Measurements from ENCODE around the gene AMT. TPM values are rescaled to one million over a fixed set of nuclear protein-coding genes. Genes with fewer than 3 reads are reported as not detected.
"Not testable (repeated sequence)": the region's sequence is repeated elsewhere in the genome, so short reads cannot be mapped to it uniquely, and the experiment has no call there.

The AMT gene
- total RNA-seq, 1 experiment from 2014 or later, result 66.6 TPM

- TF ChIP-seq, protein P1, sequence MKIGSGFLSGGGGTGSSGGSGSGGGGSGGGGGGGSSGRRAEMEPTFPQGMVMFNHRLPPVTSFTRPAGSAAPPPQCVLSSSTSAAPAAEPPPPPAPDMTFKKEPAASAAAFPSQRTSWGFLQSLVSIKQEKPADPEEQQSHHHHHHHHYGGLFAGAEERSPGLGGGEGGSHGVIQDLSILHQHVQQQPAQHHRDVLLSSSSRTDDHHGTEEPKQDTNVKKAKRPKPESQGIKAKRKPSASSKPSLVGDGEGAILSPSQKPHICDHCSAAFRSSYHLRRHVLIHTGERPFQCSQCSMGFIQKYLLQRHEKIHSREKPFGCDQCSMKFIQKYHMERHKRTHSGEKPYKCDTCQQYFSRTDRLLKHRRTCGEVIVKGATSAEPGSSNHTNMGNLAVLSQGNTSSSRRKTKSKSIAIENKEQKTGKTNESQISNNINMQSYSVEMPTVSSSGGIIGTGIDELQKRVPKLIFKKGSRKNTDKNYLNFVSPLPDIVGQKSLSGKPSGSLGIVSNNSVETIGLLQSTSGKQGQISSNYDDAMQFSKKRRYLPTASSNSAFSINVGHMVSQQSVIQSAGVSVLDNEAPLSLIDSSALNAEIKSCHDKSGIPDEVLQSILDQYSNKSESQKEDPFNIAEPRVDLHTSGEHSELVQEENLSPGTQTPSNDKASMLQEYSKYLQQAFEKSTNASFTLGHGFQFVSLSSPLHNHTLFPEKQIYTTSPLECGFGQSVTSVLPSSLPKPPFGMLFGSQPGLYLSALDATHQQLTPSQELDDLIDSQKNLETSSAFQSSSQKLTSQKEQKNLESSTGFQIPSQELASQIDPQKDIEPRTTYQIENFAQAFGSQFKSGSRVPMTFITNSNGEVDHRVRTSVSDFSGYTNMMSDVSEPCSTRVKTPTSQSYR (CRISPR knock-in tag; IDR thresholded peaks at IDR 0.05), result no peak
Measured at GRCh38 chr3:49410066-49410845, 12.0 kb downstream of the AMT start (continued).

DNA sequence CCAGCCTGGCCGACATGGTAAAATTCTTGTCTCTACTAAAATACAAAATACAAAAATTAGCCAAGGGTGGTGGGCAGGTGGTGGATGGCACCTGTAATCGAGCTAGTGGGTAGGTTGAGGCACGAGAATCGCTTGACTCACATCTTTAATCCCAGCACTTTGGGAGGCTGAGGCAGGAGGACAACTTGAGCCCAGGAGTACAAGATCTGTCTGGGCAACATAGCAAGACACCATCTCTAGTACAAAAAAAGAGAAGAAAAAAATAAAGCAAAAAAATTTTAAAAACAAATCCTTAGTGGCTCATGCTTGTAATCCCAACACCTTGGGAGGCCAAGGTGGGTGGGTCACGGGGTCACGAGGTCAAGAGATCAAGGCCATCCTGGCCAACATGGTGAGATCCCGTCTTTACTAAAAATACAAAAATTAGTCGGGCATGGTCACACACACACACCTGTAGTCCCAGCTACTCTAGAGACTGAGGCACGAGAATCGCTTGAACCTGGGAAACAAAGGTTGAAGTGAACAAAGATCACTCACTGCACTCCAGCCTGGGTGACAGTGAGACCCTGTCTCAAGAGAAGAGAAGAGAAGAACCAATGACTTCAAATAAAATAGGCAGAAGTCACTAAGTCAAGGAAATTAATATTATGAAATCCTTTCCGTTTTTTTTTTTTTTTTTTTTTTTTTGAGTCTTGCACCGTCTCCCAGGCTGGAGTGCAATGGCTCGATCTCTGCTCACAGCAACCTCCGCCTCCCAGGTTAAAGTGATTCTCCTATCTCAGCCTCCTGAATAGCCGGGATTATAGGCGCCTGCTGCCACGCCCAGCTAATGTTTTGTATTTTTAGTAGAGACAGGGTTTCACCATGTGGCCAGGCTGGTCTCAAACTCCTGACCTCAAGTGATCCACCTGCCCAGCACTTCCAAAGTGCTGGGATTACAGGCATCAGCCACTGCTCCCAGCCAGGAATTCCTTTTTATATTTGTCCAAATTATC, 15.4 kb downstream of the AMT start:
- peak overlapping the region; percentile 18; the same call in 1 of the 2 replicates for H3K27ac Mint-ChIP-seq
- ChIA-PET CTCF (no interaction called here), POLR2A (no interaction called here)
- TF ChIP-seq ZNF121 (CRISPR knock-in tag; IDR thresholded peaks at IDR 0.05), result peak; percentile 82; the same call in 1 of the 2 replicates
- TF ChIP-seq RORB (CRISPR knock-in tag; IDR thresholded peaks at IDR 0.05), result no peak
- peaks cover 16% of the 10 kb centered on the region; the same call in 1 of the 2 replicates for H3K36me3 Mint-ChIP-seq
- peaks cover 40% of the 10 kb centered on the region for H3K4me1 Mint-ChIP-seq
- no peaks in the 10 kb centered on the region for H3K9me3 Mint-ChIP-seq
- ATAC-seq (no peak), DNase-seq (ENCODE audit: low spot score) (no peak)
- H3K4me3 Mint-ChIP-seq, result no peak overlapping the region
- H3K27me3 Mint-ChIP-seq (ENCODE audit: low read depth), result no peaks in the 10 kb centered on the region

- peaks cover 40% of the 10 kb centered on the region for H3K4me1 Mint-ChIP-seq
- CTCF ChIA-PET, result interaction anchor here (1.2 kb wide), 1 partner anchor 134 kb away, joined by 5 read pairs; no protein-coding TSS in a partner anchor
- H3K27me3 Mint-ChIP-seq (ENCODE audit: low read depth); ATAC-seq; H3K9me3 Mint-ChIP-seq; DNase-seq (ENCODE audit: low spot score); H3K4me3 Mint-ChIP-seq: not testable (repeated sequence)
- peak overlapping the region; percentile 92 for H3K27ac Mint-ChIP-seq
- POLR2A ChIA-PET, result interaction anchor here (0.6 to 0.7 kb wide), 2 partner anchors 10 to 61 kb away, joined by 3 to 5 read pairs; no protein-coding TSS in a partner anchor
- peaks cover 20% of the 10 kb centered on the region; the same call in 1 of the 2 replicates for H3K36me3 Mint-ChIP-seq
Measured at GRCh38 chr3:49405570-49405969, 16.7 kb downstream of the AMT start.

- H3K27me3 Mint-ChIP-seq (ENCODE audit: low read depth), result no peaks in the 10 kb centered on the region
- CTCF ChIA-PET, result interaction anchor here (0.6 to 1.0 kb wide), 3 partner anchors 28 to 64 kb away, joined by 3 read pairs; no protein-coding TSS in a partner anchor
- no peak for DNase-seq (ENCODE audit: low spot score)
- H3K36me3 Mint-ChIP-seq, result peaks cover 24% of the 10 kb centered on the region; the same call in 1 of the 2 replicates
- no peak overlapping the region for H3K27ac Mint-ChIP-seq
- POLR2A ChIA-PET, result interaction anchor here (0.6 kb wide), 1 partner anchor 290 kb away, joined by 5 read pairs; no protein-coding TSS in a partner anchor
- no peak overlapping the region for H3K4me3 Mint-ChIP-seq
- TF ChIP-seq, protein P2, sequence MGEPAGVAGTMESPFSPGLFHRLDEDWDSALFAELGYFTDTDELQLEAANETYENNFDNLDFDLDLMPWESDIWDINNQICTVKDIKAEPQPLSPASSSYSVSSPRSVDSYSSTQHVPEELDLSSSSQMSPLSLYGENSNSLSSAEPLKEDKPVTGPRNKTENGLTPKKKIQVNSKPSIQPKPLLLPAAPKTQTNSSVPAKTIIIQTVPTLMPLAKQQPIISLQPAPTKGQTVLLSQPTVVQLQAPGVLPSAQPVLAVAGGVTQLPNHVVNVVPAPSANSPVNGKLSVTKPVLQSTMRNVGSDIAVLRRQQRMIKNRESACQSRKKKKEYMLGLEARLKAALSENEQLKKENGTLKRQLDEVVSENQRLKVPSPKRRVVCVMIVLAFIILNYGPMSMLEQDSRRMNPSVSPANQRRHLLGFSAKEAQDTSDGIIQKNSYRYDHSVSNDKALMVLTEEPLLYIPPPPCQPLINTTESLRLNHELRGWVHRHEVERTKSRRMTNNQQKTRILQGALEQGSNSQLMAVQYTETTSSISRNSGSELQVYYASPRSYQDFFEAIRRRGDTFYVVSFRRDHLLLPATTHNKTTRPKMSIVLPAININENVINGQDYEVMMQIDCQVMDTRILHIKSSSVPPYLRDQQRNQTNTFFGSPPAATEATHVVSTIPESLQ (CRISPR knock-in tag; IDR thresholded peaks at IDR 0.05), result no peak
- TF ChIP-seq ZNF121 (CRISPR knock-in tag; IDR thresholded peaks at IDR 0.05) (peak; percentile 59; the same call in 1 of the 2 replicates), FOXP4 (CRISPR knock-in tag; IDR thresholded peaks at IDR 0.05) (no peak), JUN (CRISPR knock-in tag; IDR thresholded peaks at IDR 0.05) (no peak)
- no peaks in the 10 kb centered on the region for H3K9me3 Mint-ChIP-seq
- ATAC-seq, result no peak
- peaks cover 32% of the 10 kb centered on the region for H3K4me1 Mint-ChIP-seq
Measured at GRCh38 chr3:49403891-49404290, 18.4 kb downstream of the AMT start.
